K562 (cell line): ENCODE results near the gene FAM50B. TPM values are rescaled to one million over a fixed set of nuclear protein-coding genes. Genes with fewer than 3 reads are reported as not detected.

Experiments
- ATAC-seq: fragments of 200-7000 bp; cut with Tn5 transposase; 3 replicates; pipeline ENCODE4 v1.9.1; 2020; ENCODE audit warnings: moderate library complexity
- BruUV-seq: library from RNA; stranded (reverse); fragments of 400-500 nt; replicated peaks from 2 replicates; lab custom pipeline; 2021; lab: Mats Ljungman, UMichigan
- CTCF ChIA-PET: fragments of 300-600 bp; formaldehyde crosslinking; extraction: SDS; loops from one replicate; lab custom pipeline; 2021; ENCODE audit warnings: low intra/inter-chr PET ratio; lab: Yijun Ruan, JAX
- POLR2A ChIA-PET: fragments of 300-600, 350-650 bp; sonication (Branson Sonifier 250); formaldehyde crosslinking; extraction: SDS; loops from one replicate; lab custom pipeline; 2021; ENCODE audit warnings: antibody characterized with exemption, inconsistent platforms; lab: Yijun Ruan, JAX
- DNase-seq, 4 experiments: peaks; one replicate each; pipeline versions ENCODE4 v3.0.0 to v3.0.0-alpha.2; 2011 to 2018; ENCODE audit warnings: low spot score in 3 of 4, mixed read lengths in 3 of 4; ENCODE audit errors: extremely low read depth in 1 of 4
- FAIRE-seq: peaks from 2 replicates; lab custom pipeline; 2011; peaks lifted over from hg19 to GRCh38; lab: Jason Lieb, UNC
- H2AFZ ChIP-seq: 2 replicates; pipeline ENCODE4 v1.6.0; 2011; ENCODE audit warnings: low read depth, low read length, control low read depth, inconsistent platforms
- H3K27ac ChIP-seq: fragments of 200-600 bp; 3 replicates; pipeline ENCODE4 v1.8.0; 2011; ENCODE audit warnings: low read depth, mild to moderate bottlenecking, control low read depth, inconsistent platforms, low read length, moderate library complexity, mixed read lengths; ENCODE audit errors: extremely low read depth
- H3K27me3 ChIP-seq, 2 experiments: fragments of 300-600 bp in 1 of 2; 2 replicates in 1 of 2; 3 replicates in 1 of 2; pipeline versions ENCODE4 v1.6.0 to v1.8.0; 2011; ENCODE audit warnings: inconsistent platforms in 2 of 2, low read length in 2 of 2, mild to moderate bottlenecking in 1 of 2, mixed read lengths in 1 of 2, moderate library complexity in 1 of 2; ENCODE audit not compliant: control insufficient read depth in 2 of 2, insufficient read depth in 2 of 2
- H3K36me3 ChIP-seq: fragments of 300-600 bp; 3 replicates; pipeline ENCODE4 v1.8.0; 2011; ENCODE audit warnings: mild to moderate bottlenecking, low read length, inconsistent platforms; ENCODE audit not compliant: control insufficient read depth, insufficient read depth
- H3K4me1 ChIP-seq, 2 experiments: fragments of 200-600 bp in 1 of 2; replicated peaks in 1 of 2; 2 replicates in 1 of 2; 3 replicates in 1 of 2; pipeline versions ENCODE4 v1.5.1 to v1.8.0; 2011; ENCODE audit warnings: inconsistent platforms in 2 of 2, low read length in 2 of 2, mild to moderate bottlenecking in 1 of 2, mixed read lengths in 1 of 2, moderate library complexity in 1 of 2; ENCODE audit not compliant: control insufficient read depth in 2 of 2, insufficient read depth in 2 of 2
- H3K4me2 ChIP-seq: 2 replicates; pipeline ENCODE4 v1.6.1; 2011; ENCODE audit warnings: low read length, control low read depth, inconsistent platforms, mixed read lengths; ENCODE audit not compliant: insufficient read depth
- H3K4me3 ChIP-seq: fragments of 200-600 bp; sonication (generic), shearing (Covaris generic); 2 replicates; pipeline ENCODE4 v1.5.1; 2016; ENCODE audit warnings: control low read depth, inconsistent platforms
- H3K79me2 ChIP-seq: fragments of 200-600 bp; 3 replicates; pipeline ENCODE4 v1.8.0; 2011; ENCODE audit warnings: low read length, inconsistent platforms; ENCODE audit not compliant: control insufficient read depth, insufficient read depth
- H3K9ac ChIP-seq, 2 experiments: 2 replicates each; pipeline versions ENCODE4 v1.6.0 to v1.6.1; 2011; ENCODE audit warnings: low read depth in 2 of 2, low read length in 2 of 2, control low read depth in 1 of 2, inconsistent platforms in 1 of 2, mild to moderate bottlenecking in 1 of 2, mixed read lengths in 1 of 2; ENCODE audit not compliant: insufficient read depth in 1 of 2
- H3K9me1 ChIP-seq: one replicate; pipeline ENCODE4 v1.6.0; 2011; ENCODE audit warnings: inconsistent platforms, mild to moderate bottlenecking, low read length, moderate library complexity; ENCODE audit not compliant: control insufficient read depth, insufficient read depth
- H3K9me3 ChIP-seq: replicated peaks from 2 replicates; pipeline ENCODE4 v1.5.1; 2011; ENCODE audit warnings: low read depth, low read length, inconsistent platforms; ENCODE audit not compliant: control insufficient read depth, insufficient read depth
- H4K20me1 ChIP-seq: replicated peaks from 2 replicates; pipeline ENCODE4 v1.6.1; 2011; ENCODE audit warnings: low read length, inconsistent platforms, mixed read lengths; ENCODE audit not compliant: control insufficient read depth, insufficient read depth
- BACH1 ChIP-seq: fragments of 200-800 bp; sonication (Bioruptor generic); IDR thresholded peaks from 2 replicates; pipeline ENCODE4 v1.6.1; 2016; ENCODE audit warnings: missing genetic modification characterization, missing compliant biosample characterization
- GTF2F1 ChIP-seq: IDR thresholded peaks from 2 replicates; pipeline ENCODE4 v1.6.1; 2011; ENCODE audit warnings: low read depth, low read length, improper control_type of control experiment
- HSF4 ChIP-seq: fragments of 250-450 bp; sonication (Bioruptor Pico); IDR thresholded peaks from 2 replicates; pipeline ENCODE4 v2.1.2; 2022; ENCODE audit warnings: mild to moderate bottlenecking, moderate library complexity, borderline replicate concordance
- SMC3 ChIP-seq: conservative IDR thresholded peaks from 2 replicates; pipeline ENCODE4 v1.6.1; 2011; ENCODE audit warnings: low read depth, low read length, improper control_type of control experiment; ENCODE audit not compliant: insufficient read depth
- USF1 ChIP-seq: sonication (generic); formaldehyde crosslinking; IDR thresholded peaks from 2 replicates; pipeline ENCODE4 v1.9.0; 2022; ENCODE audit warnings: mild to moderate bottlenecking, missing genetic modification reagents
- WGBS: fragments of 100-300 bp; shearing (Covaris generic); methylation state at CpG from one replicate; pipeline ENCODE4 v1.1.6; 2016; ENCODE audit warnings: low coverage, mixed read lengths; ENCODE audit not compliant: insufficient coverage; ENCODE audit errors: missing lambda C conversion rate; 5-methylcytosine and 5-hydroxymethylcytosine counted together
- in situ Hi-C: fragments of 300-500 bp; cut with MboI; formaldehyde crosslinking; loops from 4 replicates; pipeline ENCODE4 v1.15.0; 2018; ENCODE audit warnings: inconsistent platforms, mixed read lengths
- intact Hi-C: fragments of 100-400 bp; cut with micrococcal nuclease; formaldehyde crosslinking; loops from 2 replicates; pipeline ENCODE4 v1.14.2; 2022
- polyA plus RNA-seq, 8 experiments: library from polyadenylated mRNA; depleted of rRNA in 4 of 8; stranded (reverse) in 5 of 8; unstranded in 3 of 8; fragments of >200 nt; fragmentation: Nextera tagmentation in 2 of 8; fragmentation: Illumina TruSeq in 1 of 8; extraction: Ambion mirVana in 2 of 8; extraction: Trizol in 1 of 8; gene quantifications; 2 replicates each; pipeline versions ENCODE4 v1.2.1 to v1.2.3, GENCODE V29; 2011 to 2014; ENCODE audit warnings: inconsistent platforms in 1 of 8, missing spikeins in 1 of 8
- total RNA-seq, 7 experiments: library from RNA; depleted of rRNA in 6 of 7; stranded (reverse); fragments of >200 nt in 6 of 7; fragmentation: Illumina TruSeq in 2 of 7; extraction: Trizol in 2 of 7; gene quantifications; 2 replicates each; pipeline versions ENCODE4 v1.2.1 to v1.2.3, GENCODE V29; 2011 to 2021; ENCODE audit warnings: low replicate concordance in 1 of 7
- TF ChIP-seq, protein P1 (sequence below): IDR thresholded peaks from 3 replicates; pipeline ENCODE4 v1.6.1; 2011; ENCODE audit warnings: borderline replicate concordance, mild to moderate bottlenecking, moderate library complexity; ENCODE audit not compliant: insufficient read length; ENCODE audit errors: extremely low read depth
- TF ChIP-seq, protein P2 (sequence below): fragments of 200-800 bp; sonication (Bioruptor generic); IDR thresholded peaks from 2 replicates; pipeline ENCODE4 v1.6.1; 2017; ENCODE audit warnings: missing genetic modification characterization, missing compliant biosample characterization
- TF ChIP-seq, protein P3 (sequence below): sonication (generic); formaldehyde crosslinking; IDR thresholded peaks from 2 replicates; pipeline ENCODE4 v1.8.0; 2022; ENCODE audit warnings: missing genetic modification reagents, mild to moderate bottlenecking, moderate library complexity, borderline replicate concordance

Gene FAM50B
- total and polyA plus RNA-seq, 9 of the 15 experiments (the other 6 are each of a cell fraction or from before 2014, with no cell fraction given), result 0.09 to 0.16 (median 0.13) TPM; not detected in 6

DNA sequence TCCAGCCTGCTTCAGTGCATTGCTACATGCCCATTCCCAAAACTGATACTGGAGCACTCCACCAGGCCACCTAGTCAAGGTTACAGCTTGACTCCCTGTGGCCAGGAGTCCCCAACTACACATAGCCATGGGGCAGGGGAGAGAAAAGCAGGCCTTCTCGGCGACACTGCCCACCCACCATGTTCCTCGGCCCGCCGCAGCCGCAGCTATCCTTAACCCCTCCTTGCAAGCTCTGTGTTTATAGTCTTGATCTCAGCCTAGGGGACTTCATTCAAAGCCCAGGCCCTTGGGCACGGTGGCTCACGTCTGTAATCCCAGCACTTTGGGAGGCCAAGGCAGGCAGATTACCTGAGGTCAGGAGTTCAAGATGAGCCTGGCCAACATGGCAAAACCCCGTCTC, 39.2 kb upstream of the FAM50B start:
- H3K4me3 ChIP-seq, result no peak overlapping the region
- no TSS peak for BruUV-seq
- ATAC-seq (no peak), FAIRE-seq (no peak), DNase-seq (no peak)
- H3K9me1 ChIP-seq, result no peaks in the 10 kb centered on the region
- in situ Hi-C loops (no loop called here), intact Hi-C loops (no loop called here)
- peaks cover 18 to 68% of the 10 kb centered on the region in 2 experiments; a peak in 4 of 5 replicates for H3K27me3 ChIP-seq
- no peak overlapping the region for H3K27ac ChIP-seq
- H3K79me2 ChIP-seq, result no peaks in the 10 kb centered on the region
- H4K20me1 ChIP-seq, result no peaks in the 10 kb centered on the region
- H3K9me3 ChIP-seq, result no peaks in the 10 kb centered on the region
- no peak overlapping the region for H3K9ac ChIP-seq
- no peak for TF ChIP-seq SMC3
- H3K36me3 ChIP-seq, result no peaks in the 10 kb centered on the region
- CTCF ChIA-PET, result no interaction called here
- no peak overlapping the region for H2AFZ ChIP-seq
- POLR2A ChIA-PET, result interaction anchor here (1.4 kb wide), 1 partner anchor 9 kb away, joined by 3 read pairs; no protein-coding TSS in a partner anchor
- peaks cover 4 to 10% of the 10 kb centered on the region in 2 experiments; a peak in 2 of 5 replicates for H3K4me1 ChIP-seq
- H3K4me2 ChIP-seq, result no peak overlapping the region
- WGBS, result 2% methylated on average over 9 of the region's 9 CpGs

DNA sequence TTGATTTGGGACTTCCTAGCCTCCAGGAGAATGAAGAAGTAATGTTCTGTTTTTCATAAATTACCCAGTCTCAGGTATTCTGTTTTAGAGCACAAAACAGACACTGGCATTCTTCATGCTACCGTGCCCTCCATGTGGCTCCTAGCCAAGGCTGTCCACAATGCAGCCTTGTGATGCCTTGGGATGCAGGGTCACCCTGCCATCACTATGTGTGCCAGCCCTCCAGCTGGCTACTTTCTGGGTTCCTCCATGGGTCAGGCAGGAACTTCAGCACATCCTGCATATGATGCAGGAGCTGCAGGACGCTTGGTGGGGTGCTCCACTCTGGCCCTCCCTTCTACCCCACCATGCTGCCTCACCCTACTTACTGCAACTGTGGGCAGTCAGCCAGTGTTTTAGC, 38.0 kb upstream of the FAM50B start:
- no peak for FAIRE-seq
- CTCF ChIA-PET, result no interaction called here
- WGBS, result 4% methylated on average over 2 of the region's 2 CpGs
- TF ChIP-seq, protein P1, sequence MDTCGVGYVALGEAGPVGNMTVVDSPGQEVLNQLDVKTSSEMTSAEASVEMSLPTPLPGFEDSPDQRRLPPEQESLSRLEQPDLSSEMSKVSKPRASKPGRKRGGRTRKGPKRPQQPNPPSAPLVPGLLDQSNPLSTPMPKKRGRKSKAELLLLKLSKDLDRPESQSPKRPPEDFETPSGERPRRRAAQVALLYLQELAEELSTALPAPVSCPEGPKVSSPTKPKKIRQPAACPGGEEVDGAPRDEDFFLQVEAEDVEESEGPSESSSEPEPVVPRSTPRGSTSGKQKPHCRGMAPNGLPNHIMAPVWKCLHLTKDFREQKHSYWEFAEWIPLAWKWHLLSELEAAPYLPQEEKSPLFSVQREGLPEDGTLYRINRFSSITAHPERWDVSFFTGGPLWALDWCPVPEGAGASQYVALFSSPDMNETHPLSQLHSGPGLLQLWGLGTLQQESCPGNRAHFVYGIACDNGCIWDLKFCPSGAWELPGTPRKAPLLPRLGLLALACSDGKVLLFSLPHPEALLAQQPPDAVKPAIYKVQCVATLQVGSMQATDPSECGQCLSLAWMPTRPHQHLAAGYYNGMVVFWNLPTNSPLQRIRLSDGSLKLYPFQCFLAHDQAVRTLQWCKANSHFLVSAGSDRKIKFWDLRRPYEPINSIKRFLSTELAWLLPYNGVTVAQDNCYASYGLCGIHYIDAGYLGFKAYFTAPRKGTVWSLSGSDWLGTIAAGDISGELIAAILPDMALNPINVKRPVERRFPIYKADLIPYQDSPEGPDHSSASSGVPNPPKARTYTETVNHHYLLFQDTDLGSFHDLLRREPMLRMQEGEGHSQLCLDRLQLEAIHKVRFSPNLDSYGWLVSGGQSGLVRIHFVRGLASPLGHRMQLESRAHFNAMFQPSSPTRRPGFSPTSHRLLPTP, result no peak
- TF ChIP-seq SMC3 (no peak), GTF2F1 (no peak), HSF4 (CRISPR knock-in tag) (no peak), BACH1 (tag) (no peak), USF1 (CRISPR knock-in tag) (no peak)
- TF ChIP-seq, protein P2, sequence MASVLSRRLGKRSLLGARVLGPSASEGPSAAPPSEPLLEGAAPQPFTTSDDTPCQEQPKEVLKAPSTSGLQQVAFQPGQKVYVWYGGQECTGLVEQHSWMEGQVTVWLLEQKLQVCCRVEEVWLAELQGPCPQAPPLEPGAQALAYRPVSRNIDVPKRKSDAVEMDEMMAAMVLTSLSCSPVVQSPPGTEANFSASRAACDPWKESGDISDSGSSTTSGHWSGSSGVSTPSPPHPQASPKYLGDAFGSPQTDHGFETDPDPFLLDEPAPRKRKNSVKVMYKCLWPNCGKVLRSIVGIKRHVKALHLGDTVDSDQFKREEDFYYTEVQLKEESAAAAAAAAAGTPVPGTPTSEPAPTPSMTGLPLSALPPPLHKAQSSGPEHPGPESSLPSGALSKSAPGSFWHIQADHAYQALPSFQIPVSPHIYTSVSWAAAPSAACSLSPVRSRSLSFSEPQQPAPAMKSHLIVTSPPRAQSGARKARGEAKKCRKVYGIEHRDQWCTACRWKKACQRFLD (CRISPR knock-in tag), result no peak
- TF ChIP-seq, protein P3, sequence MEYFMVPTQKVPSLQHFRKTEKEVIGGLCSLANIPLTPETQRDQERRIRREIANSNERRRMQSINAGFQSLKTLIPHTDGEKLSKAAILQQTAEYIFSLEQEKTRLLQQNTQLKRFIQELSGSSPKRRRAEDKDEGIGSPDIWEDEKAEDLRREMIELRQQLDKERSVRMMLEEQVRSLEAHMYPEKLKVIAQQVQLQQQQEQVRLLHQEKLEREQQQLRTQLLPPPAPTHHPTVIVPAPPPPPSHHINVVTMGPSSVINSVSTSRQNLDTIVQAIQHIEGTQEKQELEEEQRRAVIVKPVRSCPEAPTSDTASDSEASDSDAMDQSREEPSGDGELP (CRISPR knock-in tag), result no peak

More for the DNA sequence above, 38.0 kb upstream of the FAM50B start:
- no peak overlapping the region for H3K4me3 ChIP-seq
- in situ Hi-C loops, result no loop called here
- no peak overlapping the region for H3K4me2 ChIP-seq
- peaks cover 4 to 10% of the 10 kb centered on the region in 2 experiments; a peak in 2 of 5 replicates for H3K4me1 ChIP-seq
- H3K9me1 ChIP-seq, result no peaks in the 10 kb centered on the region
- H3K9me3 ChIP-seq, result no peaks in the 10 kb centered on the region
- no peak overlapping the region for H3K9ac ChIP-seq
- POLR2A ChIA-PET, result interaction anchor here (1.4 kb wide), 1 partner anchor 10 kb away, joined by 3 read pairs; no protein-coding TSS in a partner anchor
- H4K20me1 ChIP-seq, result no peaks in the 10 kb centered on the region
- no peak overlapping the region for H2AFZ ChIP-seq
- no peak overlapping the region for H3K27ac ChIP-seq
- ATAC-seq (no peak), DNase-seq (no peak)
- H3K27me3 ChIP-seq, result peaks cover 17 to 67% of the 10 kb centered on the region in 2 experiments; a peak in 4 of 5 replicates
- no TSS peak for BruUV-seq
- no peaks in the 10 kb centered on the region for H3K36me3 ChIP-seq
- no peaks in the 10 kb centered on the region for H3K79me2 ChIP-seq
- intact Hi-C loops, result no loop called here
